ENCODE data around the gene ELMO1.
"Not testable (repeated sequence)": the region's sequence is repeated elsewhere in the genome, so short reads cannot be mapped to it uniquely, and the experiment has no call there.

The ELMO1 gene

DNA sequence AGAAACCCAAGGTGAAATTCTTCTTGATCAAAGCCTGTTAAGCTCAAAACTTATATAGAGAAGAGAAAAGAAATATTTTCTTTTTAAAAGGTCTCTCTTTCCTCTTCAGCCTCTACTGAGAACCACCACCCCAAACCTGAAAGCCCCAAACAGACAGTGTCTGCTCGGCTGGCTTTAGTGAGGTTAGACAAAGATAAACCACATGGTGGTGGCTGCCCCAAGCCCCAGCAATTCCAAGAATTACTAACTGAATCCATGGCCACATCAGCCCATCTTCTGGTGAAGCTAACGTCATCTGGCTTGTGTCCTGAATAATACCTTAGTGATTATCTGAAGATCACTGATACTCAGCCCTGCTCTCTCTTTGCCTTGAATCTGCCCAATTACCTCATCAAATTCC, 275.0 kb downstream of the ELMO1 start:
- DNase-seq: peak in 1 of 5 donors; percentile 21

DNA sequence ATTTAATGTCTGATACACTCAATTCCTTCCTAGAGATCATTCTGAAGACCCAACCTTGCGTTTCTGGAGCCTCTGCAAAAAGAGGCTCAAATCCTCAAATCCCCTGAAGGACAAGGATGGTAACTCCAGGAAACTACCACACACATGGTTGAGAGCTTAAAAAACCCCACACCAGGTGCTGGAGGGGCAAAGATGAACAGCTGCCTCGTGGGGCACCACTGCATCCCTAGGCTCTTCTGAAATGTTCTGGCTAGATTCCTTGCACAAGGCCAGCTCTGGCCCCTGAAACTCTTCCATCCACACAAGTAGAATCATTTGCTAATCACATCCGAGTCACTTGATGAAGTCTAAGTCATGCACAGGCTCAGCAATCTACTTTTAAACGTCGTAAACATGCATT, 286.6 kb downstream of the ELMO1 start:
- no peak for DNase-seq

DNA sequence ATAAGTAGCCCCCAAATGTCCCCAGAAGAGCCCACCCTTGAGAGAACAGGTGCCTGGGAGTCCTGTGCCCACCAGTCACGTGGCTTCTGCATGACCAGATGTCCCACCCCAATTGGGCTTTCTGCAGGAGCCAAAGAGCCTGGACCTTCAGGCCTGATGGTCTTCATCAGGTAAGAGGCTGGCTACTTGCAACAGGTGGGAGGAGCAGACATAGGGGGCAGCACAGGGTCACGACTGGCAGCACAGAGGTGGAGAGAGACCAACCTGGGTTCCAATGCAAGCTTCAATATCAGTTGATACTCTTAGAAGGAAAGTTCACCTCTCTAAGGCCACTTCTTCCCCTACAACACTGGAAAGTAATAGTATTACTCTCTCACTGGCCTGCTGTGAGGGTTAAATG, 288.0 kb downstream of the ELMO1 start:
- no peak for DNase-seq

DNA sequence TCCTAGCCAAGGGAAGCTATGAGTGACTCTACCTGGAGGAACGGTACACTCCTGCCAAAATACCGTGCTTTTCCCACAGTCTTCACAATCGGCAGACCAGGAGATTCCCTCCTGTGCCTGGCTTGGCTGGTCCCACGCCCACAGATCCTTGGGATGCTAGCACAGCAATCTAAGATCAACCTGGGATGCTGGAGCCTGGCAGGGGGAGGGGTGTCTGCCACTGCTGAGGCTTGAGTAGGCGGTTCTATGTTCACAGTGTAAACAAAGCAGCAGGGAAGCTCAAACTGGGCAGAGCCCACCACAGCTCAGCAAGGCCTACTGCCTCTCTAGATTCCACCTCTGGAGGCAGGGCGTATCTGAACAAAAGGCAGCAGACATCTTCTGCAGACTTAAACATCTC, 295.3 kb downstream of the ELMO1 start:
- DNase-seq: no peak

DNA sequence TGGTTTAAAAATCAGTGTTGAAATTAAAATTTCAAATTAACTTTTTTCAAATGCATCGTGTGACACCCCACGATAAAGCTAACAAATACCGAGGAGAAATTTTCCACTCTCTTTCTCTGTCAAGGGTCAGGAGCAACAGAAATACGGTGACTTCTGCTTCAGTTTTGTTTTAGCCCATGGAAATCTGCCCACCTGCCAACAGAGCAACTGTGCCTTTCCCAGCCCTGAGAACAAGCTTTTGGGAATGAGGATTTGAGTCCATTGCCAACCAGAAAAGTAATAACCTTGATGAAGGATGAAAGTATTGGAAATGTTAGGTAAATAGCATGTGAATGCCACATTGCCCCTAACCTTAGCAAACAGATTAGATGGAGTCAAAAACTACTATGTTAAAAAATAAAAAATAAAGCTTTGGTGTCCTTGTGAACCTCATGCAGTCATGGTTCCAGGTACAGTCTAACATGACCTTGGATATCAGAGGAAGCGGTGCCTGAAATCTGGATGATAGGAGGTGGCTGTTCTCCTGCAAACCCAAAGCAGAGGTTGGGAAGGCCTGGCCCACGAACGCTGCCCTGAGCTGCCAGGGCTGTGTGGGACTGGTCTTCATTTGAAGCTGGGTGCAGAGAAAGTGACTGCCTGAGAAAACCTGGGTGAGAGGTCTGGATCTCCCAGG, 296.8 kb downstream of the ELMO1 start:
- DNase-seq: no peak

DNA sequence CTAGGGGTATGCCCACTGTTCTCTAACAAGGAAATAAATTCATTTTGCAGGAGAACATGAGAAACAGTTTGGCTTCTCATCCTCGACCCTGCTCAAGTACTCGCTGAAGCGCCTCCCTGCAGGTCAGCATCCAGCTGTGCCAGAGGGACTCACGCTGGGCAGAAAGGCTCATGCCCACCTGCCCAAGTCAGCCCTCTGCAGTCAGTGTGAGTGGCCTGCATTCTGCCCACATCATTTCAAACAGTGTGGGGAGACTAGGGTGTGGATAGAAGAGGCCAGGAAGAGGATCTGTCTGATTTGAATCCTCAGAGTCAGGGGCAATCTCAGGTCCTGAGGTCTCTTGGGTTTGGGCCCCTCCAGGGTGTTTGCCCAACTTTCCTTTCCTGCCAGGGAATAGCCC, 297.8 kb downstream of the ELMO1 start:
- DNase-seq: no peak

DNA sequence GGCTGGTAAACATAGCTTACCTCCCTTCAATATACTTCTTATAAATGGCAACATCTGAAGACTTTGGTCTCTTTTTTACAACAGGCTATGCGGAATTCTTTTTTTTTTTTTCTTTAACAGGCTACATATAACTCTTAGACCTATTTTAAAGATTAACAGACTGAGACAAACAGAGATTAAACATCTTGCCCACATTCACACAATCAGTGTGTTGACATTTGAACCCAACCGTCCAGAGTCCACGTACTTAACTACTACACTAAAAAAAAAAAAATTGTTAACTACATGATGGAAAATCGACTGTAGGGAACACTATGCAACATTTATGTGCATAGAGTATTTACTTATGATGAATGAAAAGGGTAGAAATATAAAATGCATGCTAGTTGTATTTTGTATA, 298.5 kb downstream of the ELMO1 start:
- DNase-seq: no peak

DNA sequence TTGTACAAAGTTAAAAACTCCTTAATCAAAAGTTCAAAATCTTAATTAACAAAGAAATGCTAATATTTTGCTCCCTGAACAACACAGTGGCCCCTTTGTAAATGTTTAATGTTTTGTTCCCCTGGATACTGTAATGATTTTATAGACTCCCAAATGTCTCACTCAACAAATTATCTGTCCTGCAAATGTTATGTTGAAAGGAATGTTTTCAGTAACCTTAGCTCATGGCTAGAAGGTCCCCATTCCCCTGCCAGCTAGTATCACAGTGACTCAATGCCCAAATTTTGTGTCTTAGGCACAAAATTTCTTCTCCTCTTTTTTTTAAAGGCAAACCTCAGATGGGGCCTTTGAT, 298.9 kb downstream of the ELMO1 start:
- no peak for DNase-seq

DNA sequence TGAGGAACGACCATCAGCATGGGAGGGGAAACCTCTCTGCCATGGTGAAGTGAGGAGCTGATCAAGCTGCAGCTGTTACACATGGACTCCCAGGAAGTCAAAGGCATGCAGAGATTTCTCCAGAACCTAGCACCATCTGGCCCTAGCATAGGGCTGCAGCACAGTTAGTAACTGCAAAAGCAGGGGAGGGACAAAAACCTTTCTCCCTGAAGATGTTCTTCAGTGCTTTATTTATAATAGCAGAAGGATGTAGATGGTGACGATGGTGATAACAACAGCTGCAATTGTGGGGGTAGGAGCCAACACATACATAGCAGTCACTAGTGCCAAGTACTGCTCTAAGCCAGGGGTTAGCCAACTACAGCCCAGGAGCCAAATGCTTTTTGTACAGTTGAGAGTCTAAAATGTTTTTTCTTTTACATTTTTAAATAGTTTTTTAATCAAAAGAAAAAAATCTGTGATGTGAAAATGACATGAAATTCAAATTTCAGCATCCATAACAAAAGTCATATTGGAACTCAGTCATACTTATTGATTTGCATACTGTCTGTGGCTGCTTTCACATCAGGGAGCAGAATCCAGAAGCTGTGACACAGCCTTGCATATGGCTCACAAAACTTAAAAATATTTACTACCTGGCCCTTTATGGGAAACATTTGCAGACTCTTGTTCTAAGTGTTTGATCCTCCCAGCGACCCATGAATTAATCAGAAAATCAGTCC, 299.5 kb downstream of the ELMO1 start:
- no peak for DNase-seq

DNA sequence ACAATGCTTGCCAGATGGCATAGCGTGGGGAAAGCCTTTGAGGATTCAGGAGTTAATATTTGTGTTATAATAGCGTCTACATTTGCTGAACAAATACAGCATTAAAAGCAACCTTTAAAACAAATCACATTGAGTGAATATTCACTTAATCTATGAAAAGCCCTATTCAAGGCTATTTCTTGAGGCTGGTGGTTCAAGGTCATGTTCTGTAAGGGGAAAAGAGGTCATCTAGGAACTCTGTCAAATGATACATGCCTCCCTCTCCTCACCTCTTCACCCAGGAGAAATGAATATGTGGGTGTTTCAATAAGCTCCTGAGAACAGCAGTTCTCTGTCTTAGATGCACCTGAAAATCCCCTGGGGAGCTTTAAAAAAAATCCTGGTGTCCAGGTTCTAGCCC, 303.0 kb downstream of the ELMO1 start:
- DNase-seq: no peak

DNA sequence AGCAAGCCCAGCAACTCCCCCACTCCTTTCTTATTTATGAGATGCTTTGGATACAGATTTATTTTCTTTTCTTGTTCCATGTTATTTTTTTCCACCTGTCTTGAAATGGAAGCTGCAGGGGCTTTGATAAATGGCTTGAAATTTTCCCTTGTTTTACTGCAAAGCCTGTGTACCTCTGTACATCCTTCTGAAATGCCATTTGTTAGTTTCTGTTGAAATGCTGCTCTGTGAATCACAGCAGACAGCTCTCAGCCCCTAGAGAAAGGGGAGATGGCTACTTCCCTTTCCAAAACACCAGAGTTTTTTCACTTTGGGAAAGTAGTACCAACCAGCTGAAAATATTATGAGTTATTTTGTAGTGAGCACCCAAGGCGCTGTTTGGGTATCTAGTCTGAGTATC, 304.2 kb downstream of the ELMO1 start:
- no peak for DNase-seq

DNA sequence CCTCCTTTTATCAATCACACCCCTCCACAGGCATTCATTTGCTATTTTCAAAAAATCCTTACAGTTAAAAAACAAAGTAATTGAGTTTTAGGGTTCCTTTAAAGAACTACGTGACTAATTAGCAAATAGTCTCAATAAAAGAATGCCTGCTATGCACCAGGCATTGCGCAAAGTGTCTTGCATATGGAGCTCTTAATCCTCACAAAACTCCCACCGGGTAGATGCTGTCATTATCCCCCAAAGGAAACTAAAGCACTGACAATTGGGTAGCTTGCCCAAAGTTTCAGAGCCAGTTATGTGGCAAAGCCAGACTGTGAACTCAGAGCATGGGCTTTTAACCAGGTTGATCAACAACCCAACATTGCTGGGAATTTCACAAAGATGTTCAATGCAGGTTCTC, 305.7 kb downstream of the ELMO1 start:
- DNase-seq: no peak

DNA sequence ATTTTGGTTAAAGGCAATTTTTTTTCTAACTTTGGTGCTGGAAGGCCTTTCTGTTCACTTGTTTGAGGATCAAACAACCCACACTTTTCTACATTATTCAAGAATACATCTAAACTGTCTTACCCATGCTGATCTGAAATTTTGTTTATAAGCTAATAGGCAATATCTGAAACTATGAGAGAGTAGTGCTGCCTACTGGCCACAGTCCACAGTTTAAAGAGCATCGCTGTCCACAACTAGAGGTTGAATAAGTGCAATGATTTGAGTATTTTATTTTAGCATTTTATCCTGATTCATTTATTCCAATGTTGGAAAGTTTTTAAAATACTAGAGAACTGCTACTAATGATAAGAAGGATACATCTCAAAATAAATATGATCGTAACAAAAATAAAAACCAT, 306.9 kb downstream of the ELMO1 start:
- no peak for DNase-seq

DNA sequence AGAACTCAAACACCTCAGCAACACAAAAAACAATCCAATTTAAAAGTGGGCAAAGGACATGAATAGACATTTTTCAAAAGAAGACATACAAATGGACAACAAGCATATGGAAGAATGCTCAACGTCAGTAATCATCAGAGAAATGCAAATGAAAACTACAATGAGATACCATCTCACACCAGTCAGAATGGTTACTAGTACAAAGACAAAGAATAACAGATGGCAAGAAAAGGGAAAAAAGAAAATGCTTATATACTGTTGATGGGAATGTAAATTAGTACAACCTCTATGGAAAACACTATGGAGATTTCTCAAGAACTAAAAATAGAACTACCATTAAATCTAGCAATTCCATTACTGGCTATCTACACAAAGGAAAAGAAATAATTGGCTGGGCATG, 314.8 kb downstream of the ELMO1 start:
- not testable (repeated sequence) for DNase-seq

DNA sequence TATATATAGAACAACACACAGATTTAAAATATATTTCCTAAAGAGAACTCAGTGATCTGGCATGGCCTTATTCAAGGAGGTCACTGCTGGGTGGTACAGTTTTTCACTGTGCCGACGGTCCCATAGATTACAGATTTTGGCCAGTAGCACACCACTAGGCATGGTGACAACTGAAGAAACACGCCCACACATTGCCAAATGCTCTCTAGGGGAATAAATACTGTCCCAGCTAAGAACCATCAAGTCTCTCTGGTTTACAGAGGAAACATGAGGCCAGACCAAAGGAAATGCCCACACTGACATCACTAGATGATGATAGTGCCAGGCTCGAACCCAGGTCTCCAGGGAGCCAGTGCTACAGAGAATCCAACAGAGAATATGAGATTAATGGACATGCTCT, 316.8 kb downstream of the ELMO1 start:
- no peak for DNase-seq

DNA sequence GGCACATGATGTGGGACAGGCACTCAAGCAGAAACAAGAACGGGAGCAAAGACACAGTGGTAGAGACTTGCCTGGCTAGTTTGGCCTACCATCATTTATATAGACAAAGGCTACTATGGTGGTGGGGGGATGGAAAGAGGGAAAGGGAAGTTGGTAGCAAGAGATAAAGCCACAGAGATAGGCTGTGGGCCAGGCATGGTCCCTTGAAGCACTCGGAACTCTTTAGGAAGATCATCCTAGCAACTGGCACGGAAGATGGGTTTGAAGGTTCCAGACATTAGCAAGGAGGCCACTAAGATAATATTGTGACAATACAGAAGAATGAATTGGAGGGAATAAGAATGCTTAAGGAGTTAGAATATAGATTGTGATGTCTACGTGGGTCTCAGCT, 319.6 kb downstream of the ELMO1 start:
- DNase-seq: no peak

DNA sequence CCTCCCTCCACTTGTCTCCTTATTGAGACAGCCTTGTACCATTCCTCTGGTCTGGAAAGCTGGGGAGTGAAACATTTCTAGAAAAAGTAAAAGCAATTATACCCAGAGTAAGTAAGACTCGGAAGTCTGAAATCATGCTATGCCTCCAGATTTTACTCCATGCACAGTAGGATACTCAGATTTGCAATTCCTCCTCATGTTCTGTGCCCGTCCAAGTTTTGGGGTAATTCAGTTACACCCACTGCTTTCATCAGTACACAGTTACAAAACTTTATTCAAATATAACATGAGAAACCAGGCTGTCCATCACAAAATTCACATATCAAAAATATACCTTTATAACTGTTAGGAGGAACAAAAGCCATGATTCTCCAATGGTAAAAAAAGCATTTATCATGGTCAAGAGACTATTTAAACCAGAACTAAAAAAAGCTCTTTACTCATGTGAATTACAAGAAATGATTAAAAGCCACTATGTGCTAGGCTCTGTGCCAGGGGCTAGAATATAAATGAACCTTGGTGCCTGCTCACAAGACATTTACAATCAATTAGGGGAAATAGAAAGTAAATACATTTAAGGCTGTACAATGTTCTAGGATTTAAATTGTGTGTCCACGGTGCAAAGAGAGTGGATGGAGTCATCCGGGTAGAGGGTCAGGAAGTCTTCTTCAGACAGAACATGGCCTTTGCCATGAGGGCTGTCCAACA, 320.2 kb downstream of the ELMO1 start:
- DNase-seq: no peak

DNA sequence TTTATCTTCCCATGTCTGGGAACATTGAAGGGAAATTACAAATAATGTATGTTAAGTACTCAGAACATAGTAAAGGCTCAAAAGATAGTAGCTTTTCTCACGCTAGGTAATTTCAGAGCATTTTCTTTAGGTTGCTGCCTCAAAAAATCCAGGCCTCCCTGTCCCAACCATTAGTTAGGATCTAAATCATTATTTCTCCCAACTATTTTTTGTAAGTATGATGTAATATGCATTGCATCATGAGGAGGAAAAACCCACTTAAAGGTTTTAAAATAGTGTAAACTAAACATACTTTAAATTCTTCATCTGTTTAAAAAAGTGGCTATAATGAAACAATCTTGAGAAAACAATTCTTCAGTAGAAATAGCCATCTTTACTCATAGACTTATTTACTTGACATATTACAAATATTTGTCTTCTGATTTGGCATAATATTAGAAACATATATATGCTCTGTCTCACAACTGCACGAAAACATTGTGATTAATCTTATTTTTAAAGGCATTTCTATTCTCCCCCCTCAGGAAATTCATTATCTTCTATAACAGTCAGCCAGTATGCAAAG, 329.3 kb downstream of the ELMO1 start:
- no peak for DNase-seq

DNA sequence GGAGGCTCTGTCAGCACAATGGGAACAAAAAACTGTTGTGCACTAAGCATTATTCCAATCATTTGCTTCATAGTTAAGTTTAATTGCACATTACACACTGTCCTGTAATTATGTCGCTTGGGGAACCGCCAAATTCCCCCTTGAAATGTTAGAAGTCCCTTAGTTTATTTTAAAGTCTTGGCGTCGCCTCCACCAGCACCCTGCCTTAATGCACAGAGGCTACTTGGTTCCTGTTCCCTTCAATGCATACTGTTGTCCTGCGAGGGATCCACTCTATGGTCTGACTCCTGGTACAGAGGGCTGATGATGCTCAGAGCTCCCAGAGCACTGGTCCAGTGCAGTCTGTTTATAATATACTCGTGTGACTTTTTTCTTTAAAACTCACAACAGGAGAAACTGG, 330.7 kb downstream of the ELMO1 start:
- no peak for DNase-seq

DNA sequence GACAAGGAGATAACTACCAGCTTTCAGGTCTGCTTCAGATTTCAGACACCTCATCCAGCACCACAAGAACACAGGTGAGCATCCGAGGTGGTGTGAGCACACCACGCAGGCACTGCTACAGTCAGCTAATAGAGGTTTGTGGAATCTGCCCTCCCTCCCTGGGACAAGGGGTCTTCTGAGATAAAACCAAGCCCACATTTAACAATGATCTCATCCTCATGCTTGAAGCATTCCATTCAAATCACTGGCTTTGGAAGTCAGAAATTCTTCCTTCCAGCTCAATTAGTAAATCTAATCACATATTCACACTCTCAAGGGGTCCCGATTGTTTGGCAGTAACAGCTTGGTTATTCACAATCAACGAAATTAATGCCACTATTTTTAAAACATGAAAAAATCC, 331.4 kb downstream of the ELMO1 start:
- DNase-seq: no peak

DNA sequence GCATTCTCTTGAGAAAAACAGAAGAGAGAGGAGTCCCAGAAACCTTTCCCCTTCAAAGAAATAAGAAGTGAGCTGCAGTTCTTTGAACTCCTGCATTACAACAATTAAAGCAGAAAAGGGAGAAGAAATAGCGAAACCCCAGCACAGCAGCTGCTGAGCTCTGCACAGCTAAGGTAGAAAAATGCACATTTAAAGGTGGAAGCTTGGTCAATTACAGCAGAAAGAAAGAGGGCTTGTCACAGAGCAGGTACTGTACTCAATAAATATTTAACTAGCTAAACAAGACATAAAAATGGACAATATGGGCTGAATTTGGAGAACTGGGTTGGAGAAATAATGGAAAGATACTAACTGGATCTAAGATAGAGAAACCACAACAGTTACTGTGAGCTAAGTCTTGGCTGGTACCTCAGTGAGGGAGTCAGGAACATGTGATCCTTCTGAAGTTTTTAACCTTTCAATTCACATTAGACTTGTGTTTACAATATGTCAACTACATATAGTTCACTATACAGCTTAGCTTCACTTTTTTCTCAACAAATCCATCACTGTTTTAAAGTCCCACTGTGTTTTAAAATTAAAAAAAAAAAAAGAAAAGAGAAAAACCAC, 332.5 kb downstream of the ELMO1 start:
- DNase-seq: no peak

DNA sequence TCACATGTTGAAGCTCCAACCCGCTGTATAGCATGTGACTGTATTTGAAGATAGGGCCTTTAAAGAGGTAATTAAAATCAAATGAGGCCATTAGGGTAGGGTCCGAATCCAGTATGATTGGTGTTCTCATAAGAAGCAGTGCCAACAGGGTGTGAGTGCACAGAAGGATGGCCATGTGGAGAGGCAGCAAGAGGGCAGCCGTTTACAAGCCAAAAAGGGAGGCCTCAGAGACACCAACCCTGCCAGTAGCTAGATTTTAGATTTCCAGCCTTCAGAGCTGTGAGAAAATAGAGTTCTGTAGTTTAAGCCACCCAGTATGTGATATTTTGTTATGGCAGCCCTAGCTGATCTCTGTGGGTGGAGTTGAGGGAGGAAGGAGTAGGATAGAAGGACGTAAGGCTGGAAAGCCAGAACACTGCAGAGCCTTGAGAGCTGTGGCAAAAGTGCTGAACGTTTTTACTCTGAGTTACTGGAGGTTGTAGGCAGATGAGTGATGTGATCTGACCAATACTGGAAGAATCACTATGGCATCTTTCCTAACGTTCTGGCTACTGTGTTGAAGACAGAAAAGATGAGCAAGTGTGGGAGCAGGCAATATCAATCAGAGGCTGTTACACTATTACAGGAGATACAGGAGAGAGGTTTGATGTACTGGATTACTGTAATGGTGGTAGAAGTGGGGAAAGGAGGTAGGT, 334.9 kb downstream of the ELMO1 start:
- DNase-seq: no peak

DNA sequence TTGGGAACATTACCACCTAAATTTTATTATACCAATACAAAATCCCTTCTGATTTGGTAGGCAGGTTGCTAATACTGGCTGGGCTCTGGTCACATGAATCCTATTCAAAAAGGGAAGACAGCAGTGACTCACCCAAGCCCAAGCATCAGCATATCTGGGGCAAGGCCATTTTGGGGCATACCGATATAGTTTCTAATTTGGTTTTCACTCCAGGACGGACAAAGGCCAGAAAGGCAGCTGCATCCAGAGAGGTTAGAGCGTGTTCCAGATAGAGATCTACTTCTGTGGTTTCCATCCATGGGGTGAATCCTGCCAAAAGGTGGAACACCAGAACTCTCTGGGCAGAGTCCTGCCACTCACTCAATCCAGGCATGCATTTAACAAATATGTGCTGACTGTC, 335.8 kb downstream of the ELMO1 start:
- no peak for DNase-seq
